ENCODE results near the gene BRD9. TPM values are rescaled to one million over a fixed set of nuclear protein-coding genes. Genes with fewer than 3 reads are reported as not detected.
"Not testable (repeated sequence)": the region's sequence is repeated elsewhere in the genome, so short reads cannot be mapped to it uniquely, and the experiment has no call there.

BRD9 gene
- polyA plus RNA-seq (2013, experiment 1 of 2), result 31.5 TPM
- polyA plus RNA-seq (2013, experiment 2 of 2), result 31.0 TPM

- Histone ChIP-seq H3K36me3 (replicated peaks in 1 of 2; ENCODE audit: control insufficient read depth in 2 of 2, insufficient read depth in 2 of 2, low read length in 2 of 2) (peaks cover 42 to 75% of the 10 kb centered on the region in 2 donors), H4K91ac (ENCODE audit: low read depth, low read length, poor library complexity) (no peak within 1 kb of the TSS), H2AK5ac (ENCODE audit: low read depth, low read length) (peak within 1 kb of the TSS; percentile 72), H3K18ac (ENCODE audit: low read length) (peak within 1 kb of the TSS; percentile 98), H3K27me3 (ENCODE audit: control insufficient read depth in 3 of 3, insufficient read depth in 3 of 3, low read depth in 1 of 3, low read length in 3 of 3) (no peaks in the 10 kb centered on the region), H4K8ac (ENCODE audit: low read depth, low read length) (no peak within 1 kb of the TSS), H2BK12ac (ENCODE audit: low read length) (no peak within 1 kb of the TSS), H2BK5ac (ENCODE audit: low read length) (peak within 1 kb of the TSS; percentile 71), H3K79me1 (ENCODE audit: low read depth, low read length) (peaks cover 20% of the 10 kb centered on the region), H3K14ac (ENCODE audit: low read length) (peak within 1 kb of the TSS; percentile 72), H3K4me1 (ENCODE audit: control insufficient read depth in 2 of 2, insufficient read depth in 1 of 2, low read depth in 1 of 2, low read length in 2 of 2) (peaks cover 11 to 15% of the 10 kb centered on the region in 2 donors), H2AFZ (ENCODE audit: low read length) (peak within 1 kb of the TSS; percentile 96), H3K9ac (ENCODE audit: low read depth, low read length, poor library complexity) (peak within 1 kb of the TSS; percentile 96), H3K23ac (ENCODE audit: low read depth, low read length, poor library complexity) (peak within 1 kb of the TSS; percentile 96), H3K4me2 (ENCODE audit: insufficient read depth, low read length, poor library complexity, severe bottlenecking) (peak within 1 kb of the TSS; percentile 93), H3K4me3 (ENCODE audit: low read length in 2 of 2) (peak within 1 kb of the TSS; percentile 76 to 86), H3K9me3 (replicated peaks in 1 of 2; ENCODE audit: control insufficient read depth in 2 of 2, insufficient read depth in 1 of 2, low read depth in 1 of 2, low read length in 2 of 2) (no peaks in the 10 kb centered on the region), H3K27ac (replicated peaks; ENCODE audit: low read length) (peak within 1 kb of the TSS; percentile 59), H3K4ac (ENCODE audit: low read length) (no peak within 1 kb of the TSS), H2BK120ac (ENCODE audit: low read depth, low read length) (no peak within 1 kb of the TSS), H2BK15ac (ENCODE audit: low read length) (no peak within 1 kb of the TSS)
- WGBS, 2 donors (ENCODE audit: extremely low coverage in 2 of 2, insufficient read length in 2 of 2, insufficient replicate concordance in 1 of 2), result no CpG with 5 or more reads among the region's 91 CpGs
- DNase-seq (ENCODE audit: low spot score), result peak; percentile 66
Measured at GRCh38 chr5:892394-893136, at the start of gene BRD9, which contains the start of gene TRIP13. TSS of gene BRD9 (minus strand) at chr5:892801. CDS start at chr5:892657, 144 bp downstream. TSS of gene TRIP13 (plus strand) at chr5:892884. CDS start at chr5:892999, 115 bp downstream.

- H3K9ac ChIP-seq (ENCODE audit: low read depth, low read length, poor library complexity); H3K4me1 ChIP-seq (ENCODE audit: control insufficient read depth in 2 of 2, insufficient read depth in 1 of 2, low read depth in 1 of 2, low read length in 2 of 2); DNase-seq (ENCODE audit: low spot score); H2BK5ac ChIP-seq (ENCODE audit: low read length); H2AK5ac ChIP-seq (ENCODE audit: low read depth, low read length); H3K4me3 ChIP-seq (ENCODE audit: low read length in 2 of 2); H3K79me1 ChIP-seq (ENCODE audit: low read depth, low read length); H3K14ac ChIP-seq (ENCODE audit: low read length); H4K8ac ChIP-seq (ENCODE audit: low read depth, low read length); H3K9me3 ChIP-seq (replicated peaks in 1 of 2; ENCODE audit: control insufficient read depth in 2 of 2, insufficient read depth in 1 of 2, low read depth in 1 of 2, low read length in 2 of 2); H2BK12ac ChIP-seq (ENCODE audit: low read length); H3K27ac ChIP-seq (replicated peaks; ENCODE audit: low read length); H3K27me3 ChIP-seq (ENCODE audit: control insufficient read depth in 3 of 3, insufficient read depth in 3 of 3, low read depth in 1 of 3, low read length in 3 of 3); H3K4ac ChIP-seq (ENCODE audit: low read length); H2BK15ac ChIP-seq (ENCODE audit: low read length); H3K23ac ChIP-seq (ENCODE audit: low read depth, low read length, poor library complexity); H2AFZ ChIP-seq (ENCODE audit: low read length); H3K36me3 ChIP-seq (replicated peaks in 1 of 2; ENCODE audit: control insufficient read depth in 2 of 2, insufficient read depth in 2 of 2, low read length in 2 of 2); H2BK120ac ChIP-seq (ENCODE audit: low read depth, low read length); H4K91ac ChIP-seq (ENCODE audit: low read depth, low read length, poor library complexity); H3K4me2 ChIP-seq (ENCODE audit: insufficient read depth, low read length, poor library complexity, severe bottlenecking); H3K18ac ChIP-seq (ENCODE audit: low read length): not testable (repeated sequence)
- WGBS, 2 donors (ENCODE audit: extremely low coverage in 2 of 2, insufficient read length in 2 of 2, insufficient replicate concordance in 1 of 2), result no CpG with 5 or more reads among the region's 2 CpGs
Measured at GRCh38 chr5:940741-941140, 48.1 kb upstream of the BRD9 start.

GRCh38 chr5:939368-939767 lies 46.8 kb upstream of the BRD9 start:
- H2BK12ac ChIP-seq (ENCODE audit: low read length), result no peak overlapping the region
- H3K4me3 ChIP-seq (ENCODE audit: low read length in 2 of 2), result no peak overlapping the region
- H3K9me3 ChIP-seq (replicated peaks in 1 of 2; ENCODE audit: control insufficient read depth in 2 of 2, insufficient read depth in 1 of 2, low read depth in 1 of 2, low read length in 2 of 2), result peaks cover 0 to 4% of the 10 kb centered on the region in 2 donors
- H3K14ac ChIP-seq (ENCODE audit: low read length), result no peak overlapping the region
- DNase-seq (ENCODE audit: low spot score), result no peak
- H2BK120ac ChIP-seq (ENCODE audit: low read depth, low read length), result no peak overlapping the region
- H3K36me3 ChIP-seq (replicated peaks in 1 of 2; ENCODE audit: control insufficient read depth in 2 of 2, insufficient read depth in 2 of 2, low read length in 2 of 2), result no peaks in the 10 kb centered on the region
- no peak overlapping the region for H2AK5ac ChIP-seq (ENCODE audit: low read depth, low read length)
- H4K8ac ChIP-seq (ENCODE audit: low read depth, low read length), result no peak overlapping the region
- H3K9ac ChIP-seq (ENCODE audit: low read depth, low read length, poor library complexity), result no peak overlapping the region
- H3K4me2 ChIP-seq (ENCODE audit: insufficient read depth, low read length, poor library complexity, severe bottlenecking), result no peak overlapping the region
- H3K4me1 ChIP-seq (ENCODE audit: control insufficient read depth in 2 of 2, insufficient read depth in 1 of 2, low read depth in 1 of 2, low read length in 2 of 2), result no peaks in the 10 kb centered on the region
- no CpG with 5 or more reads among the region's 7 CpGs for WGBS, 2 donors (ENCODE audit: extremely low coverage in 2 of 2, insufficient read length in 2 of 2, insufficient replicate concordance in 1 of 2)
- no peak overlapping the region for H2BK15ac ChIP-seq (ENCODE audit: low read length)
- H2BK5ac ChIP-seq (ENCODE audit: low read length), result no peak overlapping the region
- no peak overlapping the region for H3K27ac ChIP-seq (replicated peaks; ENCODE audit: low read length)
- H2AFZ ChIP-seq (ENCODE audit: low read length), result no peak overlapping the region
- H3K18ac ChIP-seq (ENCODE audit: low read length), result no peak overlapping the region
- peaks cover 0 to under 1% (median 0%) of the 10 kb centered on the region in 3 experiments for H3K27me3 ChIP-seq (ENCODE audit: control insufficient read depth in 3 of 3, insufficient read depth in 3 of 3, low read depth in 1 of 3, low read length in 3 of 3)
- no peak overlapping the region for H3K23ac ChIP-seq (ENCODE audit: low read depth, low read length, poor library complexity)
- H3K79me1 ChIP-seq (ENCODE audit: low read depth, low read length), result no peaks in the 10 kb centered on the region
- H4K91ac ChIP-seq (ENCODE audit: low read depth, low read length, poor library complexity), result no peak overlapping the region
- H3K4ac ChIP-seq (ENCODE audit: low read length), result no peak overlapping the region

- no peak overlapping the region for H3K14ac ChIP-seq (ENCODE audit: low read length)
- no CpG with 5 or more reads among the region's 14 CpGs for WGBS, 2 donors (ENCODE audit: extremely low coverage in 2 of 2, insufficient read length in 2 of 2, insufficient replicate concordance in 1 of 2)
- H2BK12ac ChIP-seq (ENCODE audit: low read length), result no peak overlapping the region
- no peak overlapping the region for H3K4me3 ChIP-seq (ENCODE audit: low read length in 2 of 2)
- H2BK5ac ChIP-seq (ENCODE audit: low read length), result no peak overlapping the region
- H3K27ac ChIP-seq (replicated peaks; ENCODE audit: low read length), result no peak overlapping the region
- no peak overlapping the region for H4K8ac ChIP-seq (ENCODE audit: low read depth, low read length)
- H3K36me3 ChIP-seq (replicated peaks in 1 of 2; ENCODE audit: control insufficient read depth in 2 of 2, insufficient read depth in 2 of 2, low read length in 2 of 2), result no peaks in the 10 kb centered on the region
- peak overlapping the region; percentile 36 for H3K18ac ChIP-seq (ENCODE audit: low read length)
- H2BK15ac ChIP-seq (ENCODE audit: low read length), result no peak overlapping the region
- no peak for DNase-seq (ENCODE audit: low spot score)
- H3K9ac ChIP-seq (ENCODE audit: low read depth, low read length, poor library complexity), result no peak overlapping the region
- H3K9me3 ChIP-seq (replicated peaks in 1 of 2; ENCODE audit: control insufficient read depth in 2 of 2, insufficient read depth in 1 of 2, low read depth in 1 of 2, low read length in 2 of 2), result peaks cover 0 to 6% of the 10 kb centered on the region in 2 donors
- H3K4ac ChIP-seq (ENCODE audit: low read length), result no peak overlapping the region
- no peak overlapping the region for H2AFZ ChIP-seq (ENCODE audit: low read length)
- peak overlapping the region; percentile 56 for H2AK5ac ChIP-seq (ENCODE audit: low read depth, low read length)
- H3K4me1 ChIP-seq (ENCODE audit: control insufficient read depth in 2 of 2, insufficient read depth in 1 of 2, low read depth in 1 of 2, low read length in 2 of 2), result no peaks in the 10 kb centered on the region
- no peak overlapping the region for H3K23ac ChIP-seq (ENCODE audit: low read depth, low read length, poor library complexity)
- no peak overlapping the region for H3K4me2 ChIP-seq (ENCODE audit: insufficient read depth, low read length, poor library complexity, severe bottlenecking)
- no peak overlapping the region for H2BK120ac ChIP-seq (ENCODE audit: low read depth, low read length)
- no peaks in the 10 kb centered on the region for H3K79me1 ChIP-seq (ENCODE audit: low read depth, low read length)
- no peak overlapping the region for H4K91ac ChIP-seq (ENCODE audit: low read depth, low read length, poor library complexity)
- no peaks in the 10 kb centered on the region for H3K27me3 ChIP-seq (ENCODE audit: control insufficient read depth in 3 of 3, insufficient read depth in 3 of 3, low read depth in 1 of 3, low read length in 3 of 3)
Measured at GRCh38 chr5:937151-937924, 44.7 kb upstream of the BRD9 start.
